PC-9 (cell line): Measurements from ENCODE around the gene HIBCH. TPM values are rescaled to one million over a fixed set of nuclear protein-coding genes. Genes with fewer than 3 reads are reported as not detected.
A peak's percentile ranks its signal among the peaks of the same experiment; 100 is the strongest.

Source experiments
- BruUV-seq: library from RNA; stranded (reverse); fragments of 400-500 nt; replicated peaks from 2 replicates; lab custom pipeline; 2021; lab: Mats Ljungman, UMichigan
- CTCF ChIA-PET: fragments of 300-600 bp; sonication (Branson Sonifier 250); formaldehyde crosslinking; loops from one replicate; lab custom pipeline; 2022; ENCODE audit warnings: antibody characterized with exemption; lab: Charles Lee
- POLR2A ChIA-PET: fragments of 300-600 bp; sonication (Branson Sonifier 250); formaldehyde crosslinking; loops from one replicate; lab custom pipeline; 2022; ENCODE audit warnings: antibody characterized with exemption; ENCODE audit not compliant: unreplicated experiment; lab: Charles Lee
- DNase-seq, 2 experiments: peaks; one replicate each; pipeline versions ENCODE4 v3.0.0 to v3.0.0-alpha.2; 2015 to 2022; ENCODE audit warnings: mixed read lengths in 1 of 2
- H2AFZ ChIP-seq: fragments of 200-600 bp; sonication (generic); 2 replicates; pipeline ENCODE4 v1.8.1; 2017; ENCODE audit warnings: antibody characterized with exemption
- H3F3A ChIP-seq: fragments of 200-600 bp; sonication (generic); 2 replicates; pipeline ENCODE4 v1.8.1; 2017; ENCODE audit warnings: antibody characterized with exemption, mild to moderate bottlenecking, low read depth; ENCODE audit not compliant: insufficient read depth
- H3K27ac ChIP-seq: fragments of 200-600 bp; sonication (generic); 2 replicates; pipeline ENCODE4 v1.6.1; 2016; ENCODE audit warnings: mixed run types
- H3K27me3 ChIP-seq: fragments of 200-600 bp; sonication (generic); 2 replicates; pipeline ENCODE4 v1.6.1; 2016; ENCODE audit warnings: low read depth, mixed run types; ENCODE audit not compliant: insufficient read depth
- H3K36me3 ChIP-seq: fragments of 200-600 bp; sonication (generic); 2 replicates; pipeline ENCODE4 v1.6.1; 2016; ENCODE audit warnings: low read depth, mixed run types
- H3K4me1 ChIP-seq: fragments of 200-600 bp; sonication (generic); replicated peaks from 2 replicates; pipeline ENCODE4 v1.6.1; 2016; ENCODE audit warnings: mixed run types; ENCODE audit not compliant: insufficient read depth
- H3K4me2 ChIP-seq: fragments of 200-600 bp; sonication (generic); 2 replicates; pipeline ENCODE4 v1.6.1; 2017; ENCODE audit warnings: mixed run types
- H3K4me3 ChIP-seq: fragments of 200-600 bp; sonication (generic); 2 replicates; pipeline ENCODE4 v1.6.1; 2016; ENCODE audit warnings: mixed run types
- H3K79me2 ChIP-seq: fragments of 200-600 bp; sonication (generic); 2 replicates; pipeline ENCODE4 v1.6.1; 2017; ENCODE audit warnings: low read depth, mixed run types
- H3K9me2 ChIP-seq: fragments of 200-600 bp; sonication (generic); 2 replicates; pipeline ENCODE4 v1.8.1; 2017; ENCODE audit warnings: mild to moderate bottlenecking; ENCODE audit not compliant: insufficient read depth
- H3K9me3 ChIP-seq: fragments of 200-600 bp; sonication (generic); 2 replicates; pipeline ENCODE4 v1.8.1; 2016; ENCODE audit warnings: low read depth; ENCODE audit not compliant: insufficient read depth
- H4K20me1 ChIP-seq: fragments of 200-600 bp; sonication (generic); 2 replicates; pipeline ENCODE4 v1.8.1; 2017; ENCODE audit not compliant: insufficient read depth
- EZH2 ChIP-seq: fragments of 200-600 bp; sonication (generic); IDR thresholded peaks from 2 replicates; pipeline ENCODE4 v1.8.0; 2017; ENCODE audit warnings: antibody characterized with exemption, low read depth
- intact Hi-C: fragments of 100-400 bp; cut with micrococcal nuclease; formaldehyde crosslinking; loops from one replicate; pipeline ENCODE4 v1.10.0; 2022; ENCODE audit not compliant: unreplicated experiment
- total RNA-seq: library from RNA; stranded (reverse); gene quantifications from 2 replicates; pipeline ENCODE4 v1.2.3, GENCODE V29; 2021
- TF ChIP-seq, protein P1 (sequence below): fragments of 200-600 bp; sonication (generic); conservative IDR thresholded peaks from 2 replicates; pipeline ENCODE4 v1.6.1; 2017; ENCODE audit warnings: mixed run types, antibody characterized with exemption, mild to moderate bottlenecking, moderate library complexity

Gene HIBCH
- total RNA-seq, 1 experiment from 2014 or later = 14.7 TPM

DNA sequence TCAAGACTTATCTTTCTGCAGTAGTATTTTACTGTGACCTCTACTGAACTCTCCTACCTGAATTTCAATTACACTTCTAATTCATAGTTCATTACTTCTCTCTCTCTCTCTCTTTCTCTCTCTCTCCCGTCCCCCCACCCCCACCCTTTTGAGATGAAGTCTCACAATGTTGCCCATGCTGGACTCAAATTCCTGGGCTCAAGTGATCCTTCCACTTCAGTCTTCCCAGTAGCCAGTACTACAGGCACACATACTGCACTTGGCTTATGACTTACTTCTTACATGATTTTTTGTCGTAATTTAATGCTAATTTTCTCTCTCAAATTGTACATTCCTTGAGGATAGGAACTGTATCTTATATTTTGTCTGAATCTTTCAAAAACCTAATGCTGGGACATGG is 6.0 kb upstream of the HIBCH start:
- H3K27ac ChIP-seq = no peak overlapping the region
- no TSS peak for BruUV-seq
- no peak overlapping the region for H2AFZ ChIP-seq
- H3F3A ChIP-seq = no peaks in the 10 kb centered on the region
- H3K9me3 ChIP-seq = no peaks in the 10 kb centered on the region
- TF ChIP-seq, protein P1, sequence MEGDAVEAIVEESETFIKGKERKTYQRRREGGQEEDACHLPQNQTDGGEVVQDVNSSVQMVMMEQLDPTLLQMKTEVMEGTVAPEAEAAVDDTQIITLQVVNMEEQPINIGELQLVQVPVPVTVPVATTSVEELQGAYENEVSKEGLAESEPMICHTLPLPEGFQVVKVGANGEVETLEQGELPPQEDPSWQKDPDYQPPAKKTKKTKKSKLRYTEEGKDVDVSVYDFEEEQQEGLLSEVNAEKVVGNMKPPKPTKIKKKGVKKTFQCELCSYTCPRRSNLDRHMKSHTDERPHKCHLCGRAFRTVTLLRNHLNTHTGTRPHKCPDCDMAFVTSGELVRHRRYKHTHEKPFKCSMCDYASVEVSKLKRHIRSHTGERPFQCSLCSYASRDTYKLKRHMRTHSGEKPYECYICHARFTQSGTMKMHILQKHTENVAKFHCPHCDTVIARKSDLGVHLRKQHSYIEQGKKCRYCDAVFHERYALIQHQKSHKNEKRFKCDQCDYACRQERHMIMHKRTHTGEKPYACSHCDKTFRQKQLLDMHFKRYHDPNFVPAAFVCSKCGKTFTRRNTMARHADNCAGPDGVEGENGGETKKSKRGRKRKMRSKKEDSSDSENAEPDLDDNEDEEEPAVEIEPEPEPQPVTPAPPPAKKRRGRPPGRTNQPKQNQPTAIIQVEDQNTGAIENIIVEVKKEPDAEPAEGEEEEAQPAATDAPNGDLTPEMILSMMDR = no peak
- no peak for TF ChIP-seq EZH2
- no peaks in the 10 kb centered on the region for H3K9me2 ChIP-seq
- peaks cover 2% of the 10 kb centered on the region; the same call in 1 of the 2 replicates for H3K4me1 ChIP-seq
- POLR2A ChIA-PET = no interaction called here
- H3K4me2 ChIP-seq = no peak overlapping the region
- H3K79me2 ChIP-seq = no peaks in the 10 kb centered on the region
- no peak overlapping the region for H3K4me3 ChIP-seq
- DNase-seq = no peak
- H4K20me1 ChIP-seq = no peaks in the 10 kb centered on the region
- intact Hi-C loops = no loop called here
- H3K36me3 ChIP-seq = no peaks in the 10 kb centered on the region
- no peaks in the 10 kb centered on the region for H3K27me3 ChIP-seq
- CTCF ChIA-PET = no interaction called here

DNA sequence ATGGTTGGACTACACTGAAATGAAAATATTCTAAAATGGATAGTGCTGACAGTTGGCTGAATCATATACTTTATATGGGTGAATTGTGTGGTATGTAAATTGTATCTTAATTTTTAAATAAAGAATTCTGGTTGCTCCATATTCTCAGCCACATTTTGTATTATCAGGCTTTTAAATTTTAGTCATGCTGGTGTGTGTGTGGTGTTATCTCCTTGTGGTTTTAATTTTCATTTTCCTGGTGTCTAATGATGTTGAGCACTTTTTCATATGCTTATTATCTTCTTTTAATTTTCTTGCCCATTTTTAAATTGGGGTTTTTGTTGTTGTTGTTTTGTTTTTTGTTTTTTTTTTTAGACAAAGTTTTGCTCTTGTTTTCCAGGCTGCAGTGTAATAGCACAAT is 3.8 kb upstream of the HIBCH start:
- no peak overlapping the region for H2AFZ ChIP-seq
- ChIA-PET CTCF (no interaction called here), POLR2A (no interaction called here)
- H3K4me3 ChIP-seq = no peak overlapping the region
- no peaks in the 10 kb centered on the region for H3K9me2 ChIP-seq
- TF ChIP-seq, protein P1 = no peak
- no peak for TF ChIP-seq EZH2
- no peaks in the 10 kb centered on the region for H3K9me3 ChIP-seq
- H3F3A ChIP-seq = no peaks in the 10 kb centered on the region
- H4K20me1 ChIP-seq = no peaks in the 10 kb centered on the region
- no TSS peak for BruUV-seq
- H3K79me2 ChIP-seq = 0 out of 2 replicates have a peak, but pooled peaks cover 6% of the 10 kb centered on the region
- no peak overlapping the region for H3K4me2 ChIP-seq
- no peak for DNase-seq
- no peaks in the 10 kb centered on the region for H3K27me3 ChIP-seq
- peaks cover 9% of the 10 kb centered on the region for H3K4me1 ChIP-seq
- intact Hi-C loops = no loop called here
- no peaks in the 10 kb centered on the region for H3K36me3 ChIP-seq
- H3K27ac ChIP-seq = no peak overlapping the region

DNA sequence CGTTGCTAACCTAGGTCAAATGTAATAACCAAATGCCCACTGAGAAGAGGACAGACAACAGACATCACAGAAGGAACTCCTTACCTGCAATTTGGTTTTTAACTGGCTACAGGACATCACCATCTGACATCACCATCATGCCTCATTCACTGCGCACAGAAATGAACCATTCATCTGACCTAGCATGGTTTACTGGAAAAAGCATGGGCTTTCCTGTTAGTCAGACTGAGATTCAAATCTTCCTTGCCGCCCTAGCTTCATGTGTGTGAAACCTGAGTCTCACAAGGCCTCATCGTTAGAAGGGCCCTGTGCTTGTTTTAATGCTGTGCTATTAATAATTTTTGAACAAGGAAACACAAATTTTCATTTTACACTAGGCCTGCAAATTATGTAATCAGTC is 1.1 kb upstream of the HIBCH start:
- no peak for TF ChIP-seq EZH2
- TF ChIP-seq, protein P1 = no peak
- BruUV-seq = no TSS peak
- ChIA-PET CTCF (no interaction called here), POLR2A (no interaction called here)
- Histone ChIP-seq H3K27me3 (no peaks in the 10 kb centered on the region), H3K4me2 (peak overlapping the region; percentile 80), H3K4me1 (peaks cover 9% of the 10 kb centered on the region), H3F3A (no peaks in the 10 kb centered on the region), H3K36me3 (no peaks in the 10 kb centered on the region), H3K27ac (no peak overlapping the region), H4K20me1 (no peaks in the 10 kb centered on the region), H3K4me3 (no peak overlapping the region), H3K9me2 (no peaks in the 10 kb centered on the region), H3K79me2 (0 out of 2 replicates have a peak, but pooled peaks cover 8% of the 10 kb centered on the region), H2AFZ (peak overlapping the region; percentile 84; the same call in 1 of the 2 replicates), H3K9me3 (no peaks in the 10 kb centered on the region)
- DNase-seq = no peak
- intact Hi-C loops = no loop called here
